HL-60 (cell line): ENCODE data around the gene TM9SF1.

ENCODE experiments used
- GABPA ChIP-seq: IDR thresholded peaks from 2 replicates; pipeline ENCODE4 v1.6.1; 2012; ENCODE audit warnings: low read depth
- POLR2AphosphoS5 ChIP-seq: IDR thresholded peaks from 2 replicates; pipeline ENCODE4 v1.6.1; 2012; ENCODE audit warnings: low read depth
- SPI1 ChIP-seq: IDR thresholded peaks from 2 replicates; pipeline ENCODE4 v1.6.1; 2012; ENCODE audit warnings: low read depth, mild to moderate bottlenecking, borderline replicate concordance
- TF ChIP-seq, protein P1 (sequence below): IDR thresholded peaks from one replicate; pipeline ENCODE4 v1.5.1; 2011; ENCODE audit warnings: low read length, control low read depth, inconsistent platforms; ENCODE audit not compliant: insufficient read depth
- TF ChIP-seq, protein P2 (sequence below): IDR thresholded peaks from 2 replicates; pipeline ENCODE4 v1.6.1; 2012; ENCODE audit warnings: low read depth; ENCODE audit not compliant: insufficient replicate concordance

DNA sequence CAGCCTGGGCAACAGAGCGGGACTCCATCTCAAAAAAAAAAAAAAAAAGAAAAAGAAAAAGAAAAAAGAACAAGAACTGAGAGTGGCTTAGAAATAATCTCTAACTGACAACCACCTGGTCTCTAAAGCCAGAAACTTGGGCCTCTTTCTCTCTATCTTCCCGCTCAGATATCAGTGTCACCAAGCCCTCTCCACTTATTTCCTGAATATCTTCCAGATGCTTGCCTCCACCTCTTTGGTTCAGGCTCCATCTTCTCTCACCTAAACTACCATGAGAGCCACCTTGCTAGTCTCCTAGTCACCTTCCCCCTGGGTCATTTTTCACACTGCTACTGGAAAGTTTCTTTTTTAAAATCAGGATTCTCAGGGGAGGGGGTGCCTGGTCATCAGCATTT is 1.8 kb upstream of the TM9SF1 start:
- TF ChIP-seq, protein P1, sequence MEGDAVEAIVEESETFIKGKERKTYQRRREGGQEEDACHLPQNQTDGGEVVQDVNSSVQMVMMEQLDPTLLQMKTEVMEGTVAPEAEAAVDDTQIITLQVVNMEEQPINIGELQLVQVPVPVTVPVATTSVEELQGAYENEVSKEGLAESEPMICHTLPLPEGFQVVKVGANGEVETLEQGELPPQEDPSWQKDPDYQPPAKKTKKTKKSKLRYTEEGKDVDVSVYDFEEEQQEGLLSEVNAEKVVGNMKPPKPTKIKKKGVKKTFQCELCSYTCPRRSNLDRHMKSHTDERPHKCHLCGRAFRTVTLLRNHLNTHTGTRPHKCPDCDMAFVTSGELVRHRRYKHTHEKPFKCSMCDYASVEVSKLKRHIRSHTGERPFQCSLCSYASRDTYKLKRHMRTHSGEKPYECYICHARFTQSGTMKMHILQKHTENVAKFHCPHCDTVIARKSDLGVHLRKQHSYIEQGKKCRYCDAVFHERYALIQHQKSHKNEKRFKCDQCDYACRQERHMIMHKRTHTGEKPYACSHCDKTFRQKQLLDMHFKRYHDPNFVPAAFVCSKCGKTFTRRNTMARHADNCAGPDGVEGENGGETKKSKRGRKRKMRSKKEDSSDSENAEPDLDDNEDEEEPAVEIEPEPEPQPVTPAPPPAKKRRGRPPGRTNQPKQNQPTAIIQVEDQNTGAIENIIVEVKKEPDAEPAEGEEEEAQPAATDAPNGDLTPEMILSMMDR, result no peak
- TF ChIP-seq, protein P2, sequence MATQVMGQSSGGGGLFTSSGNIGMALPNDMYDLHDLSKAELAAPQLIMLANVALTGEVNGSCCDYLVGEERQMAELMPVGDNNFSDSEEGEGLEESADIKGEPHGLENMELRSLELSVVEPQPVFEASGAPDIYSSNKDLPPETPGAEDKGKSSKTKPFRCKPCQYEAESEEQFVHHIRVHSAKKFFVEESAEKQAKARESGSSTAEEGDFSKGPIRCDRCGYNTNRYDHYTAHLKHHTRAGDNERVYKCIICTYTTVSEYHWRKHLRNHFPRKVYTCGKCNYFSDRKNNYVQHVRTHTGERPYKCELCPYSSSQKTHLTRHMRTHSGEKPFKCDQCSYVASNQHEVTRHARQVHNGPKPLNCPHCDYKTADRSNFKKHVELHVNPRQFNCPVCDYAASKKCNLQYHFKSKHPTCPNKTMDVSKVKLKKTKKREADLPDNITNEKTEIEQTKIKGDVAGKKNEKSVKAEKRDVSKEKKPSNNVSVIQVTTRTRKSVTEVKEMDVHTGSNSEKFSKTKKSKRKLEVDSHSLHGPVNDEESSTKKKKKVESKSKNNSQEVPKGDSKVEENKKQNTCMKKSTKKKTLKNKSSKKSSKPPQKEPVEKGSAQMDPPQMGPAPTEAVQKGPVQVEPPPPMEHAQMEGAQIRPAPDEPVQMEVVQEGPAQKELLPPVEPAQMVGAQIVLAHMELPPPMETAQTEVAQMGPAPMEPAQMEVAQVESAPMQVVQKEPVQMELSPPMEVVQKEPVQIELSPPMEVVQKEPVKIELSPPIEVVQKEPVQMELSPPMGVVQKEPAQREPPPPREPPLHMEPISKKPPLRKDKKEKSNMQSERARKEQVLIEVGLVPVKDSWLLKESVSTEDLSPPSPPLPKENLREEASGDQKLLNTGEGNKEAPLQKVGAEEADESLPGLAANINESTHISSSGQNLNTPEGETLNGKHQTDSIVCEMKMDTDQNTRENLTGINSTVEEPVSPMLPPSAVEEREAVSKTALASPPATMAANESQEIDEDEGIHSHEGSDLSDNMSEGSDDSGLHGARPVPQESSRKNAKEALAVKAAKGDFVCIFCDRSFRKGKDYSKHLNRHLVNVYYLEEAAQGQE, result no peak
- no peak for TF ChIP-seq GABPA
- TF ChIP-seq POLR2AphosphoS5, result no peak
- TF ChIP-seq SPI1, result no peak
